Transverse colon (tissue), 4 donors: ENCODE results near the gene MMP21.

ENCODE experiments used
- POLR2A ChIP-seq: fragments of 450-650 bp; IDR thresholded peaks from one replicate; pipeline ENCODE4 v1.6.1; 2016; ENCODE audit warnings: antibody characterized with exemption, mild to moderate bottlenecking, moderate library complexity
- POLR2AphosphoS5 ChIP-seq, 3 donors: sonication (generic); formaldehyde crosslinking; IDR thresholded peaks; one replicate each; pipeline ENCODE4 v1.6.1; 2016; ENCODE audit warnings: antibody characterized with exemption in 3 of 3
- TF ChIP-seq, protein P1 (sequence below), 5 experiments: fragments of 200-600 bp in 3 of 5; fragments of 450-650 bp in 2 of 5; sonication (generic) in 3 of 5; IDR thresholded peaks; 1 replicate in 2 of 5; 2 replicates in 3 of 5; pipeline ENCODE4 v1.5.1; 2016 to 2017; ENCODE audit warnings: antibody characterized with exemption in 5 of 5, inconsistent platforms in 3 of 5, mild to moderate bottlenecking in 2 of 5, moderate library complexity in 1 of 5

- TF ChIP-seq, protein P1, sequence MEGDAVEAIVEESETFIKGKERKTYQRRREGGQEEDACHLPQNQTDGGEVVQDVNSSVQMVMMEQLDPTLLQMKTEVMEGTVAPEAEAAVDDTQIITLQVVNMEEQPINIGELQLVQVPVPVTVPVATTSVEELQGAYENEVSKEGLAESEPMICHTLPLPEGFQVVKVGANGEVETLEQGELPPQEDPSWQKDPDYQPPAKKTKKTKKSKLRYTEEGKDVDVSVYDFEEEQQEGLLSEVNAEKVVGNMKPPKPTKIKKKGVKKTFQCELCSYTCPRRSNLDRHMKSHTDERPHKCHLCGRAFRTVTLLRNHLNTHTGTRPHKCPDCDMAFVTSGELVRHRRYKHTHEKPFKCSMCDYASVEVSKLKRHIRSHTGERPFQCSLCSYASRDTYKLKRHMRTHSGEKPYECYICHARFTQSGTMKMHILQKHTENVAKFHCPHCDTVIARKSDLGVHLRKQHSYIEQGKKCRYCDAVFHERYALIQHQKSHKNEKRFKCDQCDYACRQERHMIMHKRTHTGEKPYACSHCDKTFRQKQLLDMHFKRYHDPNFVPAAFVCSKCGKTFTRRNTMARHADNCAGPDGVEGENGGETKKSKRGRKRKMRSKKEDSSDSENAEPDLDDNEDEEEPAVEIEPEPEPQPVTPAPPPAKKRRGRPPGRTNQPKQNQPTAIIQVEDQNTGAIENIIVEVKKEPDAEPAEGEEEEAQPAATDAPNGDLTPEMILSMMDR (IDR thresholded peaks at IDR 0.05), result no peak
- TF ChIP-seq POLR2A (no peak), POLR2AphosphoS5 (IDR thresholded peaks at IDR 0.05) (no peak)
Observed at GRCh38 chr10:125802739-125803138, 27.1 kb upstream of the MMP21 start.
